Measurements from ENCODE around the gene PHETA2.
A peak's percentile ranks its signal among the peaks of the same experiment; 100 is the strongest.

PHETA2 gene

GRCh38 chr22:42041784-42042183, 32.3 kb upstream of the PHETA2 start:
- ChIA-PET POLR2A (no interaction called here), CTCF (no interaction called here)

GRCh38 chr22:42050641-42051180, 23.3 kb upstream of the PHETA2 start:
- POLR2A ChIA-PET = no interaction called here
- no peaks in the 10 kb centered on the region for H3K4me1 ChIP-seq (ENCODE audit: control extremely low read depth in 1 of 4, control insufficient read depth in 4 of 4, insufficient read depth in 4 of 4, low read length in 3 of 4)
- no peaks in the 10 kb centered on the region for H3K36me3 ChIP-seq (ENCODE audit: control insufficient read depth in 4 of 4, insufficient read depth in 4 of 4, low read length in 3 of 4)
- H3K9me3 ChIP-seq (ENCODE audit: control extremely low read depth in 1 of 5, control insufficient read depth in 4 of 5, insufficient read depth in 2 of 5, low read depth in 1 of 5, low read length in 4 of 5) = no peaks in the 10 kb centered on the region
- H3K27me3 ChIP-seq (replicated peaks in 2 of 5; ENCODE audit: control insufficient read depth in 4 of 5, insufficient read depth in 5 of 5, low read length in 4 of 5) = no peaks in the 10 kb centered on the region
- DNase-seq = no peak
- no peak overlapping the region for H3K27ac ChIP-seq (ENCODE audit: insufficient read depth in 1 of 2, low read depth in 1 of 2, low read length in 2 of 2, poor library complexity in 1 of 2, severe bottlenecking in 2 of 2)
- H3K4me3 ChIP-seq (ENCODE audit: control insufficient read depth in 1 of 7, extremely low read depth in 1 of 7, insufficient read depth in 4 of 7, low read depth in 2 of 7, low read length in 6 of 7) = no peak overlapping the region
- CTCF ChIA-PET = interaction anchor here (1.4 kb wide), 1 partner anchor 15 kb away, joined by 3 read pairs; no protein-coding TSS in a partner anchor
- WGBS (ENCODE audit: insufficient coverage) = 100% methylated on average over 1 of the region's 2 CpGs

More at GRCh38 chr22:42041784-42042183, 32.3 kb upstream of the PHETA2 start:
- Histone ChIP-seq H3K36me3 (ENCODE audit: control insufficient read depth in 4 of 4, insufficient read depth in 4 of 4, low read length in 3 of 4) (peaks cover 0 to 5% (median 0%) of the 10 kb centered on the region in 4 experiments), H3K27ac (ENCODE audit: insufficient read depth in 1 of 2, low read depth in 1 of 2, low read length in 2 of 2, poor library complexity in 1 of 2, severe bottlenecking in 2 of 2) (no peak overlapping the region), H3K4me1 (ENCODE audit: control extremely low read depth in 1 of 4, control insufficient read depth in 4 of 4, insufficient read depth in 4 of 4, low read length in 3 of 4) (peaks cover 0 to 8% (median 2%) of the 10 kb centered on the region in 4 experiments), H3K4me3 (ENCODE audit: control insufficient read depth in 1 of 7, extremely low read depth in 1 of 7, insufficient read depth in 4 of 7, low read depth in 2 of 7, low read length in 6 of 7) (no peak overlapping the region), H3K9me3 (ENCODE audit: control extremely low read depth in 1 of 5, control insufficient read depth in 4 of 5, insufficient read depth in 2 of 5, low read depth in 1 of 5, low read length in 4 of 5) (peaks cover 3 to 20% (median 9%) of the 10 kb centered on the region in 5 experiments), H3K27me3 (replicated peaks in 2 of 5; ENCODE audit: control insufficient read depth in 4 of 5, insufficient read depth in 5 of 5, low read length in 4 of 5) (no peaks in the 10 kb centered on the region)
- DNase-seq = no peak

- H3K27ac ChIP-seq (ENCODE audit: insufficient read depth in 1 of 2, low read depth in 1 of 2, low read length in 2 of 2, poor library complexity in 1 of 2, severe bottlenecking in 2 of 2) = no peak overlapping the region
- CTCF ChIA-PET = no interaction called here
- 92% methylated on average over 2 of the region's 3 CpGs for WGBS (ENCODE audit: insufficient coverage)
- H3K36me3 ChIP-seq (ENCODE audit: control insufficient read depth in 4 of 4, insufficient read depth in 4 of 4, low read length in 3 of 4) = no peaks in the 10 kb centered on the region
- POLR2A ChIA-PET = no interaction called here
- no peaks in the 10 kb centered on the region for H3K27me3 ChIP-seq (replicated peaks in 2 of 5; ENCODE audit: control insufficient read depth in 4 of 5, insufficient read depth in 5 of 5, low read length in 4 of 5)
- no peak for DNase-seq
- H3K9me3 ChIP-seq (ENCODE audit: control extremely low read depth in 1 of 5, control insufficient read depth in 4 of 5, insufficient read depth in 2 of 5, low read depth in 1 of 5, low read length in 4 of 5) = peaks cover 0 to 13% (median 6%) of the 10 kb centered on the region in 5 experiments
- no peak overlapping the region for H3K4me3 ChIP-seq (ENCODE audit: control insufficient read depth in 1 of 7, extremely low read depth in 1 of 7, insufficient read depth in 4 of 7, low read depth in 2 of 7, low read length in 6 of 7)
- no peaks in the 10 kb centered on the region for H3K4me1 ChIP-seq (ENCODE audit: control extremely low read depth in 1 of 4, control insufficient read depth in 4 of 4, insufficient read depth in 4 of 4, low read length in 3 of 4)
These were observed 21.3 kb upstream of the PHETA2 start for GRCh38 chr22:42052765-42053164.

- peak in 2 of 3 donors; percentile 13 to 26 for DNase-seq
- WGBS (ENCODE audit: insufficient coverage) = no CpG with 5 or more reads among the region's 1 CpG
These were observed 17.1 kb upstream of the PHETA2 start for GRCh38 chr22:42056757-42057511.

GRCh38 chr22:42060489-42060888, 13.6 kb upstream of the PHETA2 start:
- H3K36me3 ChIP-seq (ENCODE audit: control insufficient read depth in 4 of 4, insufficient read depth in 4 of 4, low read length in 3 of 4) = peaks cover 5 to 52% (median 30%) of the 10 kb centered on the region in 4 experiments
- no peaks in the 10 kb centered on the region for H3K4me1 ChIP-seq (ENCODE audit: control extremely low read depth in 1 of 4, control insufficient read depth in 4 of 4, insufficient read depth in 4 of 4, low read length in 3 of 4)
- ChIA-PET CTCF (no interaction called here), POLR2A (interaction anchor here (0.5 kb wide), 1 partner anchor 379 kb away, joined by 3 read pairs; no protein-coding TSS in a partner anchor)
- H3K9me3 ChIP-seq (ENCODE audit: control extremely low read depth in 1 of 5, control insufficient read depth in 4 of 5, insufficient read depth in 2 of 5, low read depth in 1 of 5, low read length in 4 of 5) = peaks cover 0 to 18% (median 11%) of the 10 kb centered on the region in 5 experiments
- H3K27me3 ChIP-seq (replicated peaks in 2 of 5; ENCODE audit: control insufficient read depth in 4 of 5, insufficient read depth in 5 of 5, low read length in 4 of 5) = no peaks in the 10 kb centered on the region
- no peak overlapping the region for H3K27ac ChIP-seq (ENCODE audit: insufficient read depth in 1 of 2, low read depth in 1 of 2, low read length in 2 of 2, poor library complexity in 1 of 2, severe bottlenecking in 2 of 2)
- no peak overlapping the region for H3K4me3 ChIP-seq (ENCODE audit: control insufficient read depth in 1 of 7, extremely low read depth in 1 of 7, insufficient read depth in 4 of 7, low read depth in 2 of 7, low read length in 6 of 7)
- DNase-seq = no peak
- WGBS (ENCODE audit: insufficient coverage) = 94% methylated on average over 2 of the region's 5 CpGs

More at GRCh38 chr22:42056757-42057511, 17.1 kb upstream of the PHETA2 start:
- Histone ChIP-seq H3K9me3 (ENCODE audit: control extremely low read depth in 1 of 5, control insufficient read depth in 4 of 5, insufficient read depth in 2 of 5, low read depth in 1 of 5, low read length in 4 of 5) (peaks cover 0 to 18% (median 11%) of the 10 kb centered on the region in 5 experiments), H3K4me1 (ENCODE audit: control extremely low read depth in 1 of 4, control insufficient read depth in 4 of 4, insufficient read depth in 4 of 4, low read length in 3 of 4) (no peaks in the 10 kb centered on the region), H3K36me3 (ENCODE audit: control insufficient read depth in 4 of 4, insufficient read depth in 4 of 4, low read length in 3 of 4) (peaks cover 5 to 36% (median 21%) of the 10 kb centered on the region in 4 experiments), H3K27ac (ENCODE audit: insufficient read depth in 1 of 2, low read depth in 1 of 2, low read length in 2 of 2, poor library complexity in 1 of 2, severe bottlenecking in 2 of 2) (no peak overlapping the region), H3K4me3 (ENCODE audit: control insufficient read depth in 1 of 7, extremely low read depth in 1 of 7, insufficient read depth in 4 of 7, low read depth in 2 of 7, low read length in 6 of 7) (no peak overlapping the region), H3K27me3 (replicated peaks in 2 of 5; ENCODE audit: control insufficient read depth in 4 of 5, insufficient read depth in 5 of 5, low read length in 4 of 5) (no peaks in the 10 kb centered on the region)
- ChIA-PET CTCF (no interaction called here), POLR2A (interaction anchor here (0.6 kb wide), 1 partner anchor 66 kb away, joined by 3 read pairs; no protein-coding TSS in a partner anchor)

- ChIA-PET CTCF (no interaction called here), POLR2A (no interaction called here)
- 94% methylated on average over 6 of the region's 7 CpGs for WGBS (ENCODE audit: insufficient coverage)
- Histone ChIP-seq H3K27ac (ENCODE audit: insufficient read depth in 1 of 2, low read depth in 1 of 2, low read length in 2 of 2, poor library complexity in 1 of 2, severe bottlenecking in 2 of 2) (no peak overlapping the region), H3K4me1 (ENCODE audit: control extremely low read depth in 1 of 4, control insufficient read depth in 4 of 4, insufficient read depth in 4 of 4, low read length in 3 of 4) (no peaks in the 10 kb centered on the region), H3K4me3 (ENCODE audit: control insufficient read depth in 1 of 7, extremely low read depth in 1 of 7, insufficient read depth in 4 of 7, low read depth in 2 of 7, low read length in 6 of 7) (no peak overlapping the region), H3K9me3 (ENCODE audit: control extremely low read depth in 1 of 5, control insufficient read depth in 4 of 5, insufficient read depth in 2 of 5, low read depth in 1 of 5, low read length in 4 of 5) (peaks cover 0 to 15% (median 11%) of the 10 kb centered on the region in 5 experiments), H3K36me3 (ENCODE audit: control insufficient read depth in 4 of 4, insufficient read depth in 4 of 4, low read length in 3 of 4) (peaks cover 5 to 56% (median 32%) of the 10 kb centered on the region in 4 experiments), H3K27me3 (replicated peaks in 2 of 5; ENCODE audit: control insufficient read depth in 4 of 5, insufficient read depth in 5 of 5, low read length in 4 of 5) (no peaks in the 10 kb centered on the region)
- no peak for DNase-seq
These were observed 13.0 kb upstream of the PHETA2 start for GRCh38 chr22:42061041-42061440.

- Histone ChIP-seq H3K27me3 (replicated peaks in 2 of 5; ENCODE audit: control insufficient read depth in 4 of 5, insufficient read depth in 5 of 5, low read length in 4 of 5) (no peaks in the 10 kb centered on the region), H3K4me3 (ENCODE audit: control insufficient read depth in 1 of 7, extremely low read depth in 1 of 7, insufficient read depth in 4 of 7, low read depth in 2 of 7, low read length in 6 of 7) (no peak overlapping the region), H3K4me1 (ENCODE audit: control extremely low read depth in 1 of 4, control insufficient read depth in 4 of 4, insufficient read depth in 4 of 4, low read length in 3 of 4) (no peaks in the 10 kb centered on the region), H3K36me3 (ENCODE audit: control insufficient read depth in 4 of 4, insufficient read depth in 4 of 4, low read length in 3 of 4) (peaks cover 5 to 72% (median 44%) of the 10 kb centered on the region in 4 experiments), H3K9me3 (ENCODE audit: control extremely low read depth in 1 of 5, control insufficient read depth in 4 of 5, insufficient read depth in 2 of 5, low read depth in 1 of 5, low read length in 4 of 5) (peaks cover 0 to 6% (median 5%) of the 10 kb centered on the region in 5 experiments), H3K27ac (ENCODE audit: insufficient read depth in 1 of 2, low read depth in 1 of 2, low read length in 2 of 2, poor library complexity in 1 of 2, severe bottlenecking in 2 of 2) (no peak overlapping the region)
- ChIA-PET POLR2A (no interaction called here), CTCF (no interaction called here)
- DNase-seq = no peak
- WGBS (ENCODE audit: insufficient coverage) = 100% methylated on average over 8 of the region's 10 CpGs
These were observed 11.4 kb upstream of the PHETA2 start for GRCh38 chr22:42062506-42063170.

Measured in common myeloid progenitor, CD34-positive (primary cell).